A549 (cell line): ENCODE measurements around the gene PROSER3.

Experiments used
- MYC ChIP-seq: IDR thresholded peaks from 2 replicates; pipeline ENCODE4 v1.6.1; 2012; ENCODE audit warnings: mild to moderate bottlenecking, inconsistent platforms, low read length, improper control_type of control experiment, borderline replicate concordance
- TF ChIP-seq, protein P1 (sequence below): fragments of >200 bp; sonication (Bioruptor Twin); formaldehyde crosslinking; IDR thresholded peaks from 3 replicates; pipeline ENCODE4 v1.5.1; 2016

DNA sequence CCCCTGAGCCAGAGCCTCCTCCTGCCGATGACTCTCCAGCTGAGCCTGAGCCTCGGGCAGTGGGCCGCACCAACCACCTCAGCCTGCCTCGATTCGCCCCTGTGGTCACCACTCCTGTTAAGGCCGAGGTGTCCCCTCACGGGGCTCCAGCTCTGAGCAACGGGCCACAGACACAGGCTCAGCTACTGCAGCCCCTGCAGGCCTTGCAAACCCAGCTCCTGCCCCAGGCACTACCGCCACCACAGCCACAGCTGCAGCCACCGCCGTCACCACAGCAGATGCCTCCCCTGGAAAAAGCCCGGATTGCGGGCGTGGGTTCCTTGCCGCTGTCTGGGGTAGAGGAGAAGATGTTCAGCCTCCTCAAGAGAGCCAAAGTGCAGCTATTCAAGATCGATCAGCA lies 36.6 kb upstream of the PROSER3 start:
- TF ChIP-seq, protein P1, sequence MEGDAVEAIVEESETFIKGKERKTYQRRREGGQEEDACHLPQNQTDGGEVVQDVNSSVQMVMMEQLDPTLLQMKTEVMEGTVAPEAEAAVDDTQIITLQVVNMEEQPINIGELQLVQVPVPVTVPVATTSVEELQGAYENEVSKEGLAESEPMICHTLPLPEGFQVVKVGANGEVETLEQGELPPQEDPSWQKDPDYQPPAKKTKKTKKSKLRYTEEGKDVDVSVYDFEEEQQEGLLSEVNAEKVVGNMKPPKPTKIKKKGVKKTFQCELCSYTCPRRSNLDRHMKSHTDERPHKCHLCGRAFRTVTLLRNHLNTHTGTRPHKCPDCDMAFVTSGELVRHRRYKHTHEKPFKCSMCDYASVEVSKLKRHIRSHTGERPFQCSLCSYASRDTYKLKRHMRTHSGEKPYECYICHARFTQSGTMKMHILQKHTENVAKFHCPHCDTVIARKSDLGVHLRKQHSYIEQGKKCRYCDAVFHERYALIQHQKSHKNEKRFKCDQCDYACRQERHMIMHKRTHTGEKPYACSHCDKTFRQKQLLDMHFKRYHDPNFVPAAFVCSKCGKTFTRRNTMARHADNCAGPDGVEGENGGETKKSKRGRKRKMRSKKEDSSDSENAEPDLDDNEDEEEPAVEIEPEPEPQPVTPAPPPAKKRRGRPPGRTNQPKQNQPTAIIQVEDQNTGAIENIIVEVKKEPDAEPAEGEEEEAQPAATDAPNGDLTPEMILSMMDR = no peak
- no peak for TF ChIP-seq MYC
